GM13977 (cell line): ENCODE data around the gene IL17D.

ENCODE experiments used
- DNase-seq: peaks from one replicate; pipeline ENCODE4 v3.0.0; 2012; ENCODE audit warnings: low spot score
- CTCF ChIP-seq: IDR thresholded peaks from 2 replicates; pipeline ENCODE4 v1.5.1; 2012; ENCODE audit warnings: mild to moderate bottlenecking, control low read depth; ENCODE audit not compliant: insufficient read depth; ENCODE audit errors: extremely low read depth, missing control alignments
- in situ Hi-C: fragments of 300-500 bp; cut with MboI; formaldehyde crosslinking; loops from one replicate; pipeline ENCODE4 v1.12.0; 2022; ENCODE audit warnings: low sequenced_read_pairs, low pct_unique_long_range_greater_than_20kb, mixed read lengths, inconsistent platforms; ENCODE audit not compliant: unreplicated experiment

IL17D gene

DNA sequence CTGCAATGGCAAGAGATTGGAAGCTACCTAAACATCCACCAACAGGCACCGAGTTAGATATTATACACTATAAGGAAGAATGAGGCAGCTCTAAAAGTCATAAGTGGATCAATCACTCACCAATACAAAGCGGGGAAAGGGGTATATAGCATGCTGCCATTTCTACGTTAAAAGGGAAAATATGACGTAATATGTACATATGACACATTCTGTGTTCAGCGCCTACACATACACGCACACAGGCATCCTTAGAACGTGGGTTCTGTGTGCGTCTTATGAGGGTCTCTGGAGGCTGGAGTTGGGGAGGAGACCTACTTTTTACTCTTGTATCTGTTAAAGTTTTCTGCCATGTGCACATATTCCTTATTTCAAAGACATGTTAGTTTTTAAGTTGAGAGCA, 5.9 kb downstream of the IL17D start:
- DNase-seq: no peak
- in situ Hi-C loops: loop anchor here (10.0 kb wide), 1 partner anchor 205 kb away; no protein-coding TSS in a partner anchor
- TF ChIP-seq CTCF: no peak

DNA sequence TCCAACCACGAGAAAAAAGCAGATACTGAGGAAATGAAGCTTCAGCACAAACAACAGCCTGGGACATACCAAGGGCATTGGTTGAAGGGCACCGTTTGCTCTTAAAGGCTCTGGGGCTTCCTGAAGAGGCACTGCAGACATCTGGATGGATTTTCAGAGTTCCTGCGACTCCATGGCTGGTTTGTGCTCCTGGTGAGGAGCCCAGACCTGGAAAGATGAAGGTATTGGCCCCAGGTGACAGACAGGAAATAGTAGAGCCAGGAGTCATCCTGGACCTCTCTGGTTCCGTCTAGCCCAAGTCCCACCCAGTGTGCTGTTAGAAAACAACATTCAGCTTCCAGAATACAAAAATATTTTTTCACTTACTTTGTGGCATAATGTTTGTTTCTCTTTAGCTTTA, 6.3 kb downstream of the IL17D start:
- in situ Hi-C loops: loop anchor here (10.0 kb wide), 1 partner anchor 205 kb away; no protein-coding TSS in a partner anchor
- TF ChIP-seq CTCF: no peak
- no peak for DNase-seq

- peak; percentile 10 for DNase-seq
- TF ChIP-seq CTCF: no peak
- in situ Hi-C loops: no loop called here
These were observed 8.0 kb downstream of the IL17D start for GRCh38 chr13:20711301-20712044.

DNA sequence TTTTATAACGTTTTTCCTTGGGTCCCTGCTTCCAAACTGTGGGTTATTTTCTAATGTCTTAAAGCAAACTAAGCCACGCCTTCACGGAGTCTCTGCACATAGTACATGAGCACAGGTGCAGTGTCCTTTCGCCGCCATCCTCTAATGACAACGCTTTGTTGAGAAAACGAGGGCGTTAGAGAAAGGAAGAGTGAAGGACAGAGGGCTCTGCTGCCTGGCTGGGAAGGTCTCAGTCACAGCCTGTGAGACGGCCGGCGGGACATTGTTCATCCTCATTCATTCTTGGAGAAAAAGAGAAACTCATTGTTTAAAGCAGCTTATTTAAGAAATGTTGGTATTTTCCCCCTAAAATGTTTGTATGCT, 9.5 kb downstream of the IL17D start:
- DNase-seq: peak; percentile 18
- no peak for TF ChIP-seq CTCF
- in situ Hi-C loops: no loop called here

DNA sequence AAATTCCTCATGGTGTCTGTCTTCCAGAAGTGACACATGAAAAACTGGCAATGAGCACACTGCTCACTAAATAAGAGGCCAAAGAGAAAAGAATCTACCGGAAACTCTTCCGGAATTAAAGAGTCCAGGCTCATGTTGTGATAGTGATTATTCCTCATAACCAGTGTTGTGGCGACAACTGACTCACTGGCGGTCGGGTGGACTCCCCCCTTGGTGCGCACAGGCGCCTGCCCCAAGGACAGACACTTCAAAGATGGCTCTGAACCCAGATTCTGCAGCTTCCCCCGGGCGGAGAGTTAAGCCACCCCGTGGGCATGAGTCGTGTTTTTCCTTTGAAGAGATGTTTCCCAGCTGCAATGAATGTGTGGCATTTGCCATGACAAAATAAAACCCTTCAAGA, 10.3 kb downstream of the IL17D start:
- in situ Hi-C loops: no loop called here
- TF ChIP-seq CTCF: no peak
- peak; percentile 11 for DNase-seq

GRCh38 chr13:20714161-20714560, 10.7 kb downstream of the IL17D start:
- no peak for TF ChIP-seq CTCF
- in situ Hi-C loops: no loop called here
- DNase-seq: peak; percentile 9
